ENCODE results near the gene PIGC.
"Not testable (repeated sequence)": the region's sequence is repeated elsewhere in the genome, so short reads cannot be mapped to it uniquely, and the experiment has no call there.

Gene PIGC

GRCh38 chr1:172465617-172466016 is 21.7 kb upstream of the PIGC start:
- DNase-seq: no peak

DNA sequence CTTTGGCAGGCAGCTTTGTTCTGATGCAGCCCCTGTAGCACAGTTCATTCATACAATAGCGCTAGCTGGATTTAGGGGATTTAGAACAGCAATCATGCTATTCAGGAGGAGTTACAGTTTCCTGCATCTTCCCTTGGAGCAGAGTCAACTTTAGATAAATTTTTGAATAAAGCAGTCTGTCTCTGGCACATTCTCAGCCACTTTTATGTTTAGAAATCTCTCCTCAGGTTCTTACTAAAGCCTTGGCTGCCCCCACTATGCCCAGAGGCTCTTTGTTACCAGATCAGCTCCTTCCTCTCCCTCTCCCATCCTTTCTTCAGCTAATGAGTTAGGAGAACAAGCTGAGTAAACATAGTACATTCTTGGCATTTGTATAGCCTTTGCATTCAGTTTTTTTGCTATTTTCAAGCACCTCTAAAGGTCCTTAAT is 17.0 kb upstream of the PIGC start:
- no peak for DNase-seq

DNA sequence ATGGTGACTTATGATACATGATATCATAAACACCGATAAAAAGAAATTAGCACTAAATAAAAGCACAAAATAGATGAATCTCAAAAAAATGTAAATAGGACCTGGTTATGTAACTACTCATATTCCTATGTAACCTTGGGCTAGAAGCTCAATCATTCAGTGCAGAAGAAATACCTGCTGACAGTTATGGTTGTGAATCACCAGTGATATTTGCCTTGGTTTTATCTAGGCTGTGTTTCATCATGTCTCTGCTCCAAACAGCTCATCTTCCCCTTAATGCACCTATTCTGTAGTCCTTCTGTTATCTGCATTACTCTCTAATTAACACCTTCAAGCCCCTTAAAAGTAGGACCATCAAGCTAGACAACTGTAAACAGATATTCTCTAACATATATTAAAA is 16.3 kb upstream of the PIGC start:
- DNase-seq: no peak

DNA sequence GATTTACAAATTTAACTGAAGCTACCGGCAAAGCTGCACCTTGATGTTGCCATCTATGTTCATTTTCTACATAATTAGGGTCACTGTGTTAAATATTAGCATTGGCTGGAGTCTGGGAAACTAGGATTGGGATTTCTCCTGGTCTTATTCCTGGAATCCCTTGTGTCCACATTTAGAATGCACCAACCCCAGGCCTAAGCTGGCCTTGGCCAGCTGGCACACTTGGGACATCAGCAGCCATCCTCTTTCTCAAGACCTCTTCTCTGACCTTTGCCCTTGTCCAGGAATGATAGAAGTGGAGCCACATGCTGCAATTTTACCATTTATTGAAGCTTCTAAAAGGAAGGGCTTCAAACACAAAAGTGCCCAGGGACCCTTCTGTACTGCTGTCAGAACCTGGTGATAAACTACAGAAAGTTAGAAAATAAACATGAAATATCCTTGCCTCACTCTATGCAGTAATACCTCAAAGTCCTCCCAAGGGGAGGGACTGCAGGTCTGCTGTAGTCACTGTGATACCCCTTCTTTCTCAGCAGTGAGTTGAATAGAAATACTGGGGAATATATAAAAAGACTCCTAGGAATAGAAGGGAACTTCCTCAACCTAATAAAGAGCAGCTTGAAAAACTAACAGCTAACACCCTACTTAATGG is 13.7 kb upstream of the PIGC start:
- no peak for DNase-seq

GRCh38 chr1:172456344-172456769 is 12.5 kb upstream of the PIGC start:
- DNase-seq: no peak

GRCh38 chr1:172455451-172455850 is 11.6 kb upstream of the PIGC start:
- DNase-seq: no peak

- DNase-seq: no peak
Observed at GRCh38 chr1:172453607-172454006, 9.7 kb upstream of the PIGC start.

GRCh38 chr1:172453153-172453545 is 9.3 kb upstream of the PIGC start:
- no peak for DNase-seq

- no peak for DNase-seq
Observed at GRCh38 chr1:172452536-172453152, 8.8 kb upstream of the PIGC start.

DNA sequence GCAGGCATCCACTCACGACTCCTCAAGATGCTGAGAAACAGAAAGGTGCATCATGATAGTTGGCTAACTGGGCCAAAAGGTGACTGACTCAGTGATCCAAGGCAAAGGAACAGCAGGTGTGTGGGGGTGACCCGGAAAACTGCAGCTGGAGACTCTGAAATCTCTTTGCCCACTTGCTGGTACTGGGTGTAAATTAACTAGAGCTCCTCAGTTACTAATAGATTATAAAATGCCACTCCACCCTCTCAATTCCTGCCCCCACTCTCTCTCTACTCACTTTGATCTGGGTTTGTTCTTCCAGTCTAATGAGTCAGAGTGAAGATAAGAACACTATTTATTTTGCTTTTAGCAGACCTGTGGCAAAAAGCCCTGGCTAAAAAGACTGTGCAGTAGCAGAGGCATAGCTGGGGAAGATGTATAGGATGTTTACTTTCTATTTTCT is 7.2 kb upstream of the PIGC start:
- DNase-seq: no peak

DNA sequence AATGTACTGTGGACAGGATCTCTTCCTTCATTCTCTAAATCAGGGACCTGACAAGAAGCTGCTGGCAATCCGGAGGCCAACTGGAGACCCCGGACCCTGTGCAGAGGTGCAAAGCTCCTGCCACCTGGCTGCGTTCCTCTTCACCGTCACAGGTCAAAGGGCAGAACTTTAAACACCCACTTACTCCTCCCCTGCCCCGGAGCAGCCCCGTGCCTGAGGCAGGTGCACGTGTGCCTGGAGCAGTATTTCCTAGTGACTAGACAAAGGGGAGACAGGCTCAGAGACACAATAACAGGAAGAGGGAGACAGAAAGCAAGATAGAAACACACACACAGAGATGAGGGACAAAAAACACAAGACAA is 6.6 kb upstream of the PIGC start:
- DNase-seq: no peak

GRCh38 chr1:172449585-172450523 is 6.0 kb upstream of the PIGC start:
- peak; percentile 24 for DNase-seq

DNA sequence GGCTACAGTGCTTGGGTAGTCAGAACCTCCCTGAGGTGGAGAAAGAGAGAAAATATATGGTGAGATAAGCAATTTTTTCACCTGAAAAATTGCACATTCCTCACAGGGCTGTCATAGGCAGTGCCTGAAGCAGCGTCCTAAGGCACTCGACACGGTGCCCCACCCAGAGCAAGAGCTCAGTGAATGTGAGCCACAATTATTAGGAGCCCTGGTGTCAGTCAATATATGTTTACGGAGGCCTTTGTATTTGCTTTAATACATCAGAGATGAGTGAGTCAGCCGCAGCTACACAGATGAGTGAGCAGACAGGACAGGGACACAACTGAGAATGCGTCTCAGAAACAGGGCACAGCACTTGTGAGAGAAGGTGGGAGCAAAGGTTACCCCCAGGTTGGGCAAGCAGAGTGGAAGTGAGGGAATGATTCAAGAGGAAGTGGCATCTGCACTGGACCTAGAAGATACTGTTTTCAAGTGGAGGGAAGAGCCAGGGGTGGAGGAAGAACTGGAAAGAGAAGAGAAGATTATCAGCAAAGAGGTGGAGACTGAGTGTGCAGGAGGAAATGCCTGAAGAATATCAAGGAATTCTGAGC is 5.2 kb upstream of the PIGC start:
- DNase-seq: no peak

GRCh38 chr1:172447641-172448040 is 3.8 kb upstream of the PIGC start:
- DNase-seq: no peak

DNA sequence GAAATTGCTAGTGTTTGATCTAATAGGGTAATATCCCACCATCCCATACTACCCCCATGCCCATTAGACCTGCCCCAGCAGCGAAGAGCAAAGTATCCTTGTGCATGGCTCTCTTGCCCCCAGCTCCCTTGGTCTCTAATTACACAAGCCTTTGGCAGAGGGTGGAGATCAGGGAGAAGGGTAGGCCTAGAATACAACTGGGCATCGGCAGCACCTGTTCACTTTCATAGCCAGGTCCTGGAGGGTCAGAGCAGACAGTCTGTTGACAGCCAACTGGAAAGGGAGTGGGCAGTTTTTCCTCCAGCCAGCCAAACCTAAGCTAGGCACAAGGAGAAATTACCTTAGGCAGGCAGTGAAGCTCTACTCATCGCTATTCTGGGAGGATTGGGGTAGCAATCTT is 2.7 kb upstream of the PIGC start:
- no peak for DNase-seq

DNA sequence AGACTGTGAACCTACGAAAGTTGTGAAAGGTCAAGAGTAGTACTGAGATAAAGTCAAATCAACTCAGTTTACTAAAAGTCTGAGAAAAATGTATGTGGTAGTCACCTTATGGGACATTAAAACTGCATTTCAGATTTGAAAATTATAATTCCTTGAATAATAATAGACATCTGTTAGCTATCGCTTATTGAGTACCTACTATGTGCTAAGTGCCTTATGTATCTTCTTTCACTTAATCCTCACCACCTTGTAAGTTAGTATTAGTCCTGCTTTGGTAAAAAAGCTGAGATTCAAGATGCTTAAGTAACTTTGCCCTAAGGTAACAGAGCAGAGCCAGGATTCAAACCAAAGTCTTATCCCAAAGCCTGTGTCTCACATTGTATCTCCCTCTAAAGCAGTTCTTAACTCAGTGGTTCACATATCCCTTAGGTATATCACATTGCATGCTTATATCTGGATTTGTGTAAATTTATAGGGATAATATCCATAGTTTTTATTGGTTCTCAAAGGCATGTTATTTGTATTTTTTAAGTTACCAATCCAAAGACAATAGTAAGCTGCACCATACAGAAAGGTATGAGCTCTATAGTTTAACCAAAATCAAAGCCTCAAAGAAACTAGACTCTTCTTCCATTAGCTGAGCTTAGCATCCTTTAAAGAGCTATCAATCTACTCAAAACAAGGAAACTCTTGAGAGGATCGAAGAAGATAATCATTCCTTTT is 865 bp downstream of the PIGC start:
- DNase-seq: no peak

DNA sequence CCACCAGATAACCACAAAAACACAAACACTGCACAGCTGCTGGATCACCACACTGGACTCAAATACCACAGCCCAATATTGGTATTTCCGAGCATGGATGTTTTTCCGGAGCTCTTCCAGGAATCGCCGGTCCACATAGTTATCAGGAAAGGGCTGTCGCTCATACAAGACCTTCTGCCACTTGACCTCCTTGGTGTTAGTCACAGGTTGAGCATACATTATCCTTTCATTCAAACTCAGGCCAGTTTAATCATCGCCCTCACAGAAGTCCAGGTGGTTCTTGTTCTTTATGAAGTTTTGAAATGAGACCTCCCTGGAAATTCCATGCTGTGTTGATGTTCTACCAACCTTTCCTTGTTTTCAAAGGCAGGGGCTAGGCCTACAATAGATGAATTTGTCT is 1.5 kb downstream of the PIGC start:
- DNase-seq: no peak

DNA sequence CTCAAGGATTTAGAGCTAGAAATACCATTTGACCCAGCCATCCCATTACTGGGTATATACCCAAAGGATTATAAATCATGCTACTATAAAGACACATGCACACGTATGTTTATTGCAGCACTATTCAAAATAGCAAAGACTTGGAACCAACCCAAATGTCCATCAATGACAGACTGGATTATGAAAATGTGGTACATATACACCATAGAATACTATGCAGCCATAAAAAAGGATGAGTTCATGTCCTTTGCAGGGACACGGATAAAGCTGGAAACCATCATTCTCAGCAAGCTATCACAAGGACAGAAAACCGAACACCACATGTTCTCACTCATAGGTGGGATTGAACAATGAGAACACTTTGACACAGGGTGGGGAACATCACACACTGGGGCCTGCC is 6.7 kb downstream of the PIGC start:
- DNase-seq: not testable (repeated sequence)

- peak; percentile 61 for DNase-seq
Observed at GRCh38 chr1:172431721-172432192, 12.1 kb downstream of the PIGC start.

GRCh38 chr1:172431204-172431603 is 12.7 kb downstream of the PIGC start:
- DNase-seq: no peak

DNA sequence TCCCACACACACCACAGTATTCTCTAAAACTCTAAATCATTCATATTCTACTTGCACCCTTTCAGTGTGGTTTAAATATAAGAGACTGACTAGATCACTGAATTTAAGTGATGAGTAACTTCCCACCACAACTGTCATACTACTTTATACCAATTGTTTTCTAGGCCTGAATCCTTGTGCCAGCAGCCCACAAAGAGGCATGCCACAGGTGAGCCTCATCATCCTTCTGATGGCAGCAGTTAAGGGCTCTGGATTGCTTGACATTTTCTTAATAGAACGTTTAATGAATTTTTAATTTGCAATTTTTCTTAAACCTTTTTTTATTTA is 13.8 kb downstream of the PIGC start:
- DNase-seq: no peak

- DNase-seq: peak; percentile 2
Observed at GRCh38 chr1:172429331-172430127, 14.3 kb downstream of the PIGC start.
